ENCODE results near the gene ZNF862. TPM values are rescaled to one million over a fixed set of nuclear protein-coding genes. Genes with fewer than 3 reads are reported as not detected.

The ZNF862 gene
- total RNA-seq, 1 donor from 2014 or later = 19.6 TPM

DNA sequence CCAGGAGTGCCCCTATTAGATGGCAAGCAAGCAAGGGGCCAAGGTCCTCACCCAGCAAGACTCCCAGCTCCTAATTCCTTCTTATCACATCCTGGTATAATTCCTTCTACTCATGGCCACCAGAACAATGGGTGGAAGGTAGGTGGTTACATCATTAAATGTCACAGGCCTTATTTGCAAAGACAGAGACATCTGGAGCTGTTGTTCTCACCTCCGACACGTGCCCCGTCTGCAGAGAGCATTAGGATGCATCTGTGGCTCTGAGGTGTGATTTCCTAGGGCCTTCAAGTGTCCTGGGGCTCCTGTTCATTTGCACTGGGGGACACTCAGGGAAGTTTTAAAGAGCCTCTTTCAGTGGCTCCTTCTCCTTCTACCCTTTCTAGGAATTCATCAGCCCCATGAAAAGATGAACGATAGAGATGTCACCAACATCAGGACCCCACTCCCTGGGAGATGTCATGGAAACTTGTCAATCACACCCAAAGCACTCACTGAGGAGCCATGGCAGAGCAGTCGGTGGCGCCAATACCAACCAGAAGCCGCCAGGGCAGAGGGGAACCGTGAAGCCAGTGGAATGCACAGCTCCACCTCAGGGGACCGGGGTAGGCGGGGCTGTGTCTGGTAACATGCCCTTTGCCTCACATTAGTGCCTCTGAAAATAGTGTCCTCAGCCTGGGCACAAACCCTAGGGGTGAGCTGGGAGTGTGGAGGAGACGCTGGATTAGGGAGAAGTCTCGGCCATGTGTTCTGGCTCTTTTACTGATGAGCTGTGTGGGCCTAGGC, 32.7 kb downstream of the ZNF862 start:
- DNase-seq (ENCODE audit: low read depth, low spot score) = no peak
- peak overlapping the region; percentile 41 for H3K4me3 Mint-ChIP-seq
- no peak for TF ChIP-seq CTCF (conservative IDR thresholded peaks at IDR 0.05)
- no peaks in the 10 kb centered on the region for H3K27me3 Mint-ChIP-seq (ENCODE audit: low read depth)
- H3K9me3 Mint-ChIP-seq = no peaks in the 10 kb centered on the region
- H3K27ac Mint-ChIP-seq (ENCODE audit: unreplicated experiment) = no peak overlapping the region
- peaks cover 25% of the 10 kb centered on the region for H3K4me1 Mint-ChIP-seq
- no peaks in the 10 kb centered on the region for H3K36me3 Mint-ChIP-seq (ENCODE audit: low read depth)

- peak overlapping the region; percentile 56 for H3K4me3 Mint-ChIP-seq
- no peaks in the 10 kb centered on the region for H3K27me3 Mint-ChIP-seq (ENCODE audit: low read depth)
- no peak for TF ChIP-seq CTCF (conservative IDR thresholded peaks at IDR 0.05)
- DNase-seq (ENCODE audit: low read depth, low spot score) = no peak
- H3K9me3 Mint-ChIP-seq = no peaks in the 10 kb centered on the region
- no peak overlapping the region for H3K27ac Mint-ChIP-seq (ENCODE audit: unreplicated experiment)
- peaks cover 25% of the 10 kb centered on the region for H3K4me1 Mint-ChIP-seq
- H3K36me3 Mint-ChIP-seq (ENCODE audit: low read depth) = no peaks in the 10 kb centered on the region
These were observed 33.4 kb downstream of the ZNF862 start for GRCh38 chr7:149871576-149871975.

DNA sequence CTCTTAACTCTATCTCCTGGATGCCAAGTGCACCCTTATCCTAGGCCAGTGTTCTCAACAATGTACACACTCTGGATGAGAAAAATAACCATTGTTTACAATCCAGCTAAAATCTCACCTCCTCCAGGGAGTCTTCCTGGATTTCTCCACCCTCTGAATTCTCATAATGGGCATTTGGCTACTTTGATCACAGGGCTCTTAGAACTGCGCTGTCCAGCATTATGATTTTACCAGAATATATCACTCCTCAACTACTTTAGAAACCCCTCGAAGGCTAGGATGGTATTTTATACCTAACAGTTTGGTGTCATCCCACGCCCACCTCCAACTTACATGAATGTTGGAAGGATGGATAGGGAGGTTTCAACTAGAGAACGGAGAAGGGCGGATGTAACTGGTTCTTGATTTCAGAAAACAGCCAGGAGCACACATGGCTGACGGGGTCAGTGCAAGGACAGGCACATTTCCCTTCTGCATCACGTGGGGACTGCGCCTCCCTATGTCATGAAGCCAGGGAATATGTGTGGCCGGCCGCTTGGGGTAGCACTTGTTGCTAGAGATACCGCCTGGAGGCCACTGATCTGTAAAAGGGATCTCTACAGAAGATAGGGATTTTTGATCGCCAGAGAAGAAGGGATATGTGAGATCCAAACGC, 34.4 kb downstream of the ZNF862 start:
- peak; percentile 43 for TF ChIP-seq CTCF (conservative IDR thresholded peaks at IDR 0.05)
- H3K4me1 Mint-ChIP-seq = peaks cover 25% of the 10 kb centered on the region
- H3K36me3 Mint-ChIP-seq (ENCODE audit: low read depth) = no peaks in the 10 kb centered on the region
- H3K9me3 Mint-ChIP-seq = no peaks in the 10 kb centered on the region
- DNase-seq (ENCODE audit: low read depth, low spot score) = peak; percentile 59
- no peaks in the 10 kb centered on the region for H3K27me3 Mint-ChIP-seq (ENCODE audit: low read depth)
- H3K27ac Mint-ChIP-seq (ENCODE audit: unreplicated experiment) = peak overlapping the region; percentile 44
- H3K4me3 Mint-ChIP-seq = peak overlapping the region; percentile 92

GRCh38 chr7:149873074-149873969, 35.1 kb downstream of the ZNF862 start, which contains the start of gene ATP6V0E2:
Gene ATP6V0E2 (plus strand): TSS chr7:149873969. CDS start chr7:149874066, 97 bp downstream.
- H3K9me3 Mint-ChIP-seq = no peaks in the 10 kb centered on the region
- H3K4me3 Mint-ChIP-seq = peak within 1 kb of the TSS; percentile 92
- peak; percentile 88 for DNase-seq (ENCODE audit: low read depth, low spot score)
- H3K27ac Mint-ChIP-seq (ENCODE audit: unreplicated experiment) = peak within 1 kb of the TSS; percentile 81
- H3K27me3 Mint-ChIP-seq (ENCODE audit: low read depth) = no peaks in the 10 kb centered on the region
- peaks cover 25% of the 10 kb centered on the region for H3K4me1 Mint-ChIP-seq
- no peaks in the 10 kb centered on the region for H3K36me3 Mint-ChIP-seq (ENCODE audit: low read depth)
- TF ChIP-seq CTCF (conservative IDR thresholded peaks at IDR 0.05) = no peak

DNA sequence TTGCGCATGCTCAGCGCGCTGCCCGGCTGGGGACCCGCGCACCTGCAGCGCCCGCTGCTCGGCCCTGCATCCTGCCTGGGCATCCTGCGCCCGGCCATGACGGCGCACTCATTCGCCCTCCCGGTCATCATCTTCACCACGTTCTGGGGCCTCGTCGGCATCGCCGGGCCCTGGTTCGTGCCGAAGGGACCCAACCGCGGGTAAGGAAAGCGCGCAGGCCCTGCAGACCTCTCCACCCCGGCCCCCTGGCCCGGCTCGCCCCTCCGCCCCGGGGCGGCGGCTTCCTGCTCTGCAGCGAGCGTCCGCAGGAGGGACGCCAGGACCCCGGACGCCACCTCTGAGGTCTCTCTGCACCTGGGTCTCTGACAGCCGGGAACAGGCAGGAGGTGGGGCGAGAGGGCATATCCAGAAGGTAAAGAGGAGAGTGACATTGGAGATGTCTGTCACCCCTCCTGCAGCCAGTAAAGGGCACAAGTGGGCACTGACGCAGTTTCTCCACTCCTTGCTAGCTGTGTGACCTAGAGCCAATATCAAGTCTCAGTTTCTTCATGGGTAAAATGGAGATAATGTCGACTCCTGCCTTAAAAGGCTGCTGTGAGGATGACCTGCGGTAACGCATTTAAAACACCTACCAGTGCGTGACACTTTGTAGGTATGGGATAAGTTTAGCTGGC, 35.9 kb downstream of the ZNF862 start:
- Mint-ChIP-seq H3K4me3 (peak overlapping the region; percentile 92), H3K36me3 (ENCODE audit: low read depth) (no peaks in the 10 kb centered on the region), H3K4me1 (peaks cover 25% of the 10 kb centered on the region), H3K27ac (ENCODE audit: unreplicated experiment) (no peak overlapping the region), H3K27me3 (ENCODE audit: low read depth) (no peaks in the 10 kb centered on the region), H3K9me3 (no peaks in the 10 kb centered on the region)
- no peak for DNase-seq (ENCODE audit: low read depth, low spot score)
- TF ChIP-seq CTCF (conservative IDR thresholded peaks at IDR 0.05) = peak; percentile 21

Measured in neural crest cell (in vitro differentiated cells).